Right atrium auricular region (tissue), 2 donors: ENCODE results near the gene PRR36. TPM values are rescaled to one million over a fixed set of nuclear protein-coding genes. Genes with fewer than 3 reads are reported as not detected.
A peak's percentile ranks its signal among the peaks of the same experiment; 100 is the strongest.

Experiments
- DNase-seq: peaks from one replicate; pipeline ENCODE4 v3.0.0-alpha.2; 2019; ENCODE audit warnings: low spot score
- H3K27ac ChIP-seq, 2 donors: fragments of 200-600 bp; sonication (generic); 1 replicate in 1 of 2; 2 replicates in 1 of 2; pipeline ENCODE4 v1.5.1; 2016 to 2019
- H3K27me3 ChIP-seq, 2 donors: fragments of 200-600 bp; sonication (generic); one replicate each; pipeline versions ENCODE4 v1.5.1 to v1.6.0; 2017 to 2019
- H3K36me3 ChIP-seq: fragments of 200-600 bp; sonication (generic); one replicate; pipeline ENCODE4 v1.5.1; 2016
- H3K4me1 ChIP-seq, 2 donors: fragments of 200-600 bp; sonication (generic); one replicate each; pipeline versions ENCODE4 v1.5.1 to v1.6.0; 2017 to 2019
- H3K4me3 ChIP-seq, 2 donors: fragments of 200-600 bp; sonication (generic); 1 replicate in 1 of 2; 2 replicates in 1 of 2; pipeline ENCODE4 v1.5.1; 2017 to 2019; ENCODE audit warnings: mild to moderate bottlenecking in 1 of 2, moderate library complexity in 1 of 2
- H3K9me3 ChIP-seq, 2 donors: fragments of 200-600 bp; sonication (generic); one replicate each; pipeline ENCODE4 v1.5.1; 2019
- CTCF ChIP-seq, 2 donors: fragments of 200-600 bp; sonication (generic); IDR thresholded peaks; one replicate each; pipeline ENCODE4 v1.5.1; 2019; ENCODE audit warnings: antibody characterized with exemption in 2 of 2
- total RNA-seq, 2 donors: library from RNA; depleted of rRNA; stranded (reverse); fragments of >200 nt; gene quantifications; one replicate each; pipeline ENCODE4 v1.1.0, GENCODE V29; 2016

The PRR36 gene
- total RNA-seq, 2 donors from 2014 or later = not detected

GRCh38 chr19:7868671-7869452 is 5.3 kb downstream of the PRR36 start:
- Histone ChIP-seq H3K4me1 (peaks cover 0 to 42% of the 10 kb centered on the region in 2 donors), H3K36me3 (no peaks in the 10 kb centered on the region), H3K9me3 (no peaks in the 10 kb centered on the region), H3K27me3 (peaks cover 0 to 5% of the 10 kb centered on the region in 2 donors), H3K4me3 (peak overlapping the region; percentile 29 to 55), H3K27ac (peak overlapping the region; percentile 61 to 74)
- peak; percentile 88 to 96 for TF ChIP-seq CTCF (IDR thresholded peaks at IDR 0.05)
- no peak for DNase-seq

GRCh38 chr19:7868326-7868670 is 5.9 kb downstream of the PRR36 start:
- no peak for TF ChIP-seq CTCF (IDR thresholded peaks at IDR 0.05)
- peak overlapping the region; percentile 29 to 55 for H3K4me3 ChIP-seq
- no peaks in the 10 kb centered on the region for H3K9me3 ChIP-seq
- peaks cover 0 to 37% of the 10 kb centered on the region in 2 donors for H3K4me1 ChIP-seq
- peak overlapping the region in 1 of 2 donors; percentile 74 for H3K27ac ChIP-seq
- H3K27me3 ChIP-seq = peaks cover 0 to 5% of the 10 kb centered on the region in 2 donors
- no peak for DNase-seq
- no peaks in the 10 kb centered on the region for H3K36me3 ChIP-seq

GRCh38 chr19:7867092-7867844 is 6.9 kb downstream of the PRR36 start:
- peaks cover 0 to 37% of the 10 kb centered on the region in 2 donors for H3K4me1 ChIP-seq
- H3K27me3 ChIP-seq = no peaks in the 10 kb centered on the region

GRCh38 chr19:7866399-7867091 is 7.6 kb downstream of the PRR36 start:
- H3K4me1 ChIP-seq = peaks cover 0 to 38% of the 10 kb centered on the region in 2 donors
- no peaks in the 10 kb centered on the region for H3K9me3 ChIP-seq
- no peak for DNase-seq
- H3K4me3 ChIP-seq = no peak overlapping the region
- TF ChIP-seq CTCF (IDR thresholded peaks at IDR 0.05) = no peak
- no peak overlapping the region for H3K27ac ChIP-seq
- H3K27me3 ChIP-seq = no peaks in the 10 kb centered on the region
- H3K36me3 ChIP-seq = no peaks in the 10 kb centered on the region

More at GRCh38 chr19:7867092-7867844, 6.9 kb downstream of the PRR36 start:
- no peak overlapping the region for H3K27ac ChIP-seq
- no peaks in the 10 kb centered on the region for H3K9me3 ChIP-seq
- no peak overlapping the region for H3K4me3 ChIP-seq
- TF ChIP-seq CTCF (IDR thresholded peaks at IDR 0.05) = no peak
- no peak for DNase-seq
- H3K36me3 ChIP-seq = no peaks in the 10 kb centered on the region

- TF ChIP-seq CTCF (IDR thresholded peaks at IDR 0.05) = no peak
- H3K27ac ChIP-seq = no peak overlapping the region
- H3K4me3 ChIP-seq = no peak overlapping the region
- no peaks in the 10 kb centered on the region for H3K36me3 ChIP-seq
- H3K9me3 ChIP-seq = no peaks in the 10 kb centered on the region
- no peaks in the 10 kb centered on the region for H3K27me3 ChIP-seq
- no peak for DNase-seq
- H3K4me1 ChIP-seq = peaks cover 0 to 41% of the 10 kb centered on the region in 2 donors
Measured at GRCh38 chr19:7865262-7865911, 8.8 kb downstream of the PRR36 start.
